HG03378 (cell line): ENCODE data around the gene EPHA6.
"Not testable (repeated sequence)": the region's sequence is repeated elsewhere in the genome, so short reads cannot be mapped to it uniquely, and the experiment has no call there.

Source experiments
- ATAC-seq: cut with Tn5 transposase; IDR thresholded peaks from one replicate; pipeline ENCODE4 v1.9.1; 2021; ENCODE audit warnings: mild to moderate bottlenecking, moderate library complexity; ENCODE audit not compliant: unreplicated experiment

The EPHA6 gene

GRCh38 chr3:97264180-97264579, 449.8 kb downstream of the EPHA6 start:
- ATAC-seq = no peak

DNA sequence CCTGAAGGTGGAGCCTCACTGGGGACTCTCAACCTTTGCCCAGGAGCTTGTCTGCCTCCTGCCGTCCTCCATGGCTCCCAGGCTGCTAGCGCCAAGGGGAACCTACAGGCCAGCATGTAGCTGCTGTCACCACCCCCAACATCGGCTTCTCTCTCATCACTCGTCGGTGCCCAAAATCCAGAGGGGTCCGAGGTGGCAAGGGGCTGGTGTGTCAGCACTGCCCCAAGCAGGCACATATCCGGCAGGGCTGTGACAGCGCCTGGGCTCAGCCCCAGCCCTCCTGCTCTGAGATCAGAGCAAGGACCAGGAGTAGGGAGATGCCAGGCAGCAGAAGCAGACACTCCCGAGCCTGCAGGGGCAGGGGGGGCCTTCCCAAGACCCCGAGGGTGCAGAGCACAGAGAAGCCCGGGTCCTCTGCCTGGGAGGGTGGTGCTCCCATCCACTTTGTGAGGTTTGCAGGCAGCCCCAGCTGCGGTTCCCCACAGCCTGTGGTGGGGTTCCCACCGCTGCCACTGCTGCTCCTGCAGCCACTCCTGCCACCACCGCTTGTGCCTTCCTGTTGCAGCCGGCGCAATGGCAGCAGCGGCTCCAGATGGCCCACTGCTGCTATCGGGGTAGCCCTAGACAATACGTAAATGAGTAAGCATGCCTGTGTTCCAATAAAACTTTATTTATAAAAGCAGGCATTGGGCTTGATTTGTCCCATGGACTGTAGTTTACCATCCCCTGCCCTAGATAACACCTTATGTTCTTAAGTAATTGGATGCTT, 451.0 kb downstream of the EPHA6 start:
- ATAC-seq = no peak

DNA sequence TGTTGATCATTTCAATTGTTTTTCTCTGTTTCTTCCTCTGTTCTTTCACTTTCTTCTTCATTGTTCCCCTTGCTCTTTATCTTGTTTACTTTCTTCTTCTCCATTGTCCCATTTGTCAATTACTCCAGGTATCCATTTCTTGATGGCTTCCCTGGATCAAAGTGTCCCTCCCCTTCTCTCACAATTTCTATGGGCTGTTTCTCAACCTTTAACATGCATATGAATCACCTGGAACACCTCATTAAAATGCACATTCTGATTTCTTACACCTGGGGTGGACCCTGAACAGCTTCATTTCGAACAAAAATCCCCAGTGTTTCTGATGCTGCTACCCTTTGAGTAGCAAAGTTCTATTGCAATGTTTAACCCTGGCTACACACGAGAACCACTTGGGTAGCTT, 454.8 kb downstream of the EPHA6 start:
- ATAC-seq = no peak

DNA sequence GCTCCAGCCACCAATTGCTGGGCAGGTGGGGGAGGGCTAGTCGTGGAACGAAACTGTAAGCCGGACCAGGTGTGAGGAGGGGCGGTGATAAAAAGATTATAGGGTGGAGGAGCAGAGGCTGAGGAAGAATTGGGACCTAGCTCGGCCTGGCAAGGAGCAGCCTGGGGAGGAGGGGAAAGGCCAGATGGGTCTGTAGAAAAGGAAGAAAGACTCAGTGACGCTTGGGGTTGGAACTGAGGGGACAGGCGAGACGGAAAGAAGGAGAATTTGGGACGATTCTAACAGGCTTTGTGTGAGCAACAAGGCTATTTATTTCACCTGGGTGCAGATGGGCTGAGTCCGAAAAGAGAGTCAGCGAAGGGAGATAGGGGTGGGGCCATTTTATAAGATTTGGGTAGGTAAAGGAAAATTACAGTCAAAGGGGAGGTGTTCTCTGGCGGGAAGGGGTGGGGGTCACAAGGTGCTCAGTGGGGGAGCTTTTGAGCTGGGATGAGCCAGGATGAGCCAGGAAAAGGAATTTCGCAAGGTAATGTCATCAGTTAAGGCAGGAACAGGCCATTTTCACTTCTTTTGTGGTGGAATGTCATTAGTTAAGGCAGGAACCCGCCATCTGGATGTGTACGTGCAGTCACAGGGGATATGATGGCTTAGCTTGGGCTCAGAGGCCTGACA, 462.6 kb downstream of the EPHA6 start:
- ATAC-seq = not testable (repeated sequence)

DNA sequence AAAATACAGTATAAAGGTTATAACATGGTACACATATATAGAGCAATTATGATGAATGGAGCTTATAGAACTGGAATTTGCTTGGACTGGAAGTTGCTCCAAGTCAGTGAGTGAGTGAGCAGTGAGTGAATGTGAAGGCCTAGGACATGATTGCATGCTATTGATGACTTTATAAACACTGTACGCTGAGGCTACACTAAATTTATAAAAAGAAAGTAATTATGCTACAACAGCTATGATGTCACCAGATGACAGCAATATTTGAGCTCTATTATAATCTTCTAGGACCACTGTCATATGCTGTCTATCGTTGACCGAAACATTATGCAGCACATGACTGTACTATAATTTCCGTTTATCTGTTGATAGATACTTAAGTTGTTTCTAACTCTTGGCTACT, 463.3 kb downstream of the EPHA6 start:
- no peak for ATAC-seq

- no peak for ATAC-seq
Measured at GRCh38 chr3:97278506-97278905, 464.1 kb downstream of the EPHA6 start.

DNA sequence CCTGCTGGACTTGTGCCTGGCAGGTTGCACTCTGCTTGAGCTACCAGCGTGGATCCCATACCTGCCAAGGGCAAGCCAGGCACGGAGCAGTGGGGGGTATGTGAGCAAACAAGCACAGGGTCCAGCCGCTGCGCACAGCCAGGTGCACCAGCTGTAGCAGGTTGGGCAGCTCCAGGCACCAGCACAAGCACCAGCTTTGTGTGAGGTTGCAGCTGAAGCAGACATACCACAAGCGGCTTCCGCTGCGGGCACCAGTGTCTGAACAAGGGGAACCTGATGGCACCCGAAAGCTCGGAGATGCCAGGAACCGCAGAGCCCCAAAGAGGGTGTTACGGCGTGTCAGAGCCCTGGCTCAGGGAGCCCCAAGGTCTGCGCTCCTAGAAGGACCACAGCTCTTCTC, 477.5 kb downstream of the EPHA6 start:
- ATAC-seq = no peak

DNA sequence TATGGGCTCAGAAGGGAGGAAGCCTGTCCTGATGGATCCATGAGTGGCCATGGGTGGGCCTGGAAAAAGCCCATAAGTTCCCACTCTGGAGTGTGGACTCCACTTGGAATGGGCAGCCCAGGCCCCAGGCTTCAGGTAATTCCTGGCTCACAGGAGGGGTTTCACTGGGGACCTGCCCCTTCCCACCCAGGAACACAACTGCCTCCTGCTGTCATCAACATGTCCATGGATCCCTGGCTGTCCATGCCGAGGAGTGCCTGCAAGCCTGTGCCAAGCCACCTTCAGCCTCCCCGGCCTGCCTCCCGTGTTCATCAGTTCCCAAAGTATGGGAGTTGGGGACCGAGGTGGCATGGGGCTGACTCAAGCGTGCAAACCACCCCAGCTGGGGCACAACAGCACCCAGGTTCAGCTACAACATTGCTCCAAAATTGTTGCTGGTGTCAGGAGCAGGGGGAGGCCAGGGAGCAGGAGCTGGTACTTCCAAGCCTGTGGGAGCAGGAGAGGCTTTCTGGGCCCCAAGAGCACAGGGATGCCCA, 479.3 kb downstream of the EPHA6 start:
- ATAC-seq = no peak

GRCh38 chr3:97297032-97297431, 482.6 kb downstream of the EPHA6 start:
- ATAC-seq = no peak

GRCh38 chr3:97301114-97301513, 486.7 kb downstream of the EPHA6 start:
- no peak for ATAC-seq

DNA sequence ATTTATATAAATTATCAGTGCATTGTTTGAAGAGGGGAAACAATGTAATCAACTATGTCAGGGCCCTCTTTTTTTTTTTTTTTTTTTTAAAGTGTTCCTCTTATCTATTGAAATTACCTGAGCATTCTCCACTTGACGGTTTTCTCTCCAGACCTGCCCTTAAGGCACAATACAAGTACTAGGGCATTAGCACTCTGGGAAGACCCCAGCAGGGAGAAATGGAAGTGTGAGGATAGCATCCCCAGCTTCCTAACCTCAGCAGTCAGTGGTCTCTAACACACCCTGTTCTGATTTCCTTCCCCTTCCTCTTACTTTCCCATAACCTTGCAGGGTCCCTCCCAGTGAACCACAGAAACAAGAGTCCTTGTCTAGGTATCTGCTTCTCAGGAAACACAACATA, 491.8 kb downstream of the EPHA6 start:
- ATAC-seq = no peak

GRCh38 chr3:97338375-97338774, 524.0 kb downstream of the EPHA6 start:
- ATAC-seq = no peak

GRCh38 chr3:97340940-97341339, 526.5 kb downstream of the EPHA6 start:
- no peak for ATAC-seq

DNA sequence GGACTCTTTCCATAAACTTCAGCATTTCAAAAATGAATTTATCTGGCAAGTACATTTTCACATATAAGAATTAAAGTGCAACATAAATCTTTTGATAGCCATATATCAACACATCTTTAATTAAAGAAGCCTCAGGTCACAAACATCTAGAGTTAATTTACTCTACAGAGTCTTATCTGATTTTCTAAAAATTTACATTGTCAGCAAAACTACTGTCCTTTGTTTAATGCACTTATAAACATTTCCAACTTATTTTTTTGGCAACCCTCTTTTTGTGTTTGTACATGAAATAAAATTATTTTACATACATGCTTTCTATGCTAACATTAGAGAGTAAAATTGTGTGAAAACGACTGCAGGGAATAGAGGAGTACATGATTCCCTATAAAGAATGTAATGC, 533.4 kb downstream of the EPHA6 start:
- no peak for ATAC-seq

GRCh38 chr3:97350971-97351370, 536.6 kb downstream of the EPHA6 start:
- no peak for ATAC-seq

GRCh38 chr3:97353176-97353575, 538.8 kb downstream of the EPHA6 start:
- no peak for ATAC-seq

GRCh38 chr3:97359977-97360376, 545.6 kb downstream of the EPHA6 start:
- ATAC-seq = no peak

DNA sequence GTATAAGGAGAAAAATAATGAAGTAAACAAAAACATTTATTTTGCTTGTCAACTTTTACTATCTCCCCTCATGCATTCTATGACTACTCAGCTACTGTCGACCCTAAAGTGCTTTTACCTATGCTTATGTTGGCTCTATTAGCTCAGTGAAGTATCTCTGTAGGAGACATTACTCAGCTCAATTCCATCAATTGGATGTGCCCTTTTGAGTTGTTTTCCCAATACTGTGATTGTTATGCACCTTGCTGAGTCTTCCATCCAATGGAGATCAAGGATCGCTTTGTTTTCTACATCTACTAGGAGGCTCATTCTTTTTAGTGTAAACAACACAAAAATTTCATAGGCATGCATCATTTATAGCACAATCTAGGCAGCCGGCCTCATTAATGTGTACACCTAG, 546.4 kb downstream of the EPHA6 start:
- no peak for ATAC-seq

DNA sequence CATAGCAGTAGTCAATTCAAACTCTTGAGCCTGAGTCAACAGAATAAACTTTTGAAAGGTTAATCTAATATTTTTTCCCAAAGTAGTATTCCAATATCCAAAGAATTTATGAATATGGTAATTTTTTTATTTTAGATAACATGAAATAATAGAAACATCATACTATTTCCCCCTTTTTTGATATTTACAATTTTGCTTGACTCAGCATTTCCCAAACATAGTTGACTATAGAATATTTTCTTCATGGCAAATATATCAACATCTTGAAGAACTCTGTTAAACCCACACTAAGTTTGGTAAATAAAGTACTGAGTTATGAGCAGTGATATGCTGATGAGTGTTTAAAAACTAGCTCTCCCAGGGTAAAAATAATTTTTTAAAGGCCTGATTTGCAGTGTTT, 570.2 kb downstream of the EPHA6 start:
- ATAC-seq = no peak

- no peak for ATAC-seq
Measured at GRCh38 chr3:97388774-97389173, 574.4 kb downstream of the EPHA6 start.

DNA sequence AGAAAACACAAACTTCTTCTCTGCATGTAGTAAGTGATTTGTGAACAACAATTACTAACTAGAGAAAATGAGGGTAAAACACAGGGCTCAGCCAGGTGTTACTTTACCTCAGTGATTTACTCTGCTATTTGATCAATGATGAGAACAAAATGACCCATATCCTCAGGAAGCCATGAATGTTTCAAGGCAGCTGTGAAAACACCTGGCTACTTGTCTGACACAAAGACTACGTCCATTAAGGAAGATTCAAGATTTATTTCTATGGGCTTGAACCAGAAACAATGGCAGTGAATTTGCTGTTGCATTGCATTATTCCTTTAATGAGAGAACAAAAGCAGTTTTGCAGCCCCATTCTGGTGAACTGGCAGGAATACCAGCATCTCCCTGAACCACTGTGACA, 575.5 kb downstream of the EPHA6 start:
- ATAC-seq = no peak

DNA sequence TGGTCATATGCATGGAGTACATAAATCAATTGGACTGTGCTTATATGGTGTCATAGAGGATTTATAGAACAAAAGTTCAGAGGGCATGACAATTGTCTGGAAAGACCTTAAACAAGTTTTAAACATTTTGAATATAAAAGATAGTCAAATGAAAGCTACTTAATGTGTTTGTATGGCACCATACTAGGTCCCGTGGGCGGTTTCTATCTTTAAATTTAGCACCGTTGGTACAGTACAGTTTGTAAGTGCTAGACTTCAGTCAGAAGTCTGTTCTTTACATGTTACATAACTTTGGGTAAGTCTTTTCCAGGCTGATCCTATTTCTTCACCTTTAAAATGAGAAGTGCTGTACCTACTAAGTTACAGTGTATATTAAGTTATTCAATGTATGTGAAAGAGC, 576.8 kb downstream of the EPHA6 start:
- no peak for ATAC-seq
